Thoracic aorta (tissue), 2 donors: ENCODE data around the gene DHX35. TPM values are rescaled to one million over a fixed set of nuclear protein-coding genes. Genes with fewer than 3 reads are reported as not detected.

Experiments used
- ATAC-seq: fragments of 150-250 bp; one replicate; pipeline ENCODE4 v1.8.0; 2017; ENCODE audit warnings: low read depth; ENCODE audit not compliant: insufficient number of reproducible peaks, low FRiP score
- DNase-seq: peaks from one replicate; pipeline ENCODE4 v3.0.0-alpha.2; 2020; ENCODE audit warnings: low spot score
- H3K27ac ChIP-seq, 2 donors: fragments of 200-600 bp; sonication (generic); 1 replicate in 1 of 2; 2 replicates in 1 of 2; pipeline ENCODE4 v1.5.1; 2016; ENCODE audit warnings: mild to moderate bottlenecking in 2 of 2, moderate library complexity in 2 of 2
- H3K27me3 ChIP-seq: fragments of 200-600 bp; sonication (generic); replicated peaks from 2 replicates; pipeline ENCODE4 v1.6.0; 2016; ENCODE audit warnings: mild to moderate bottlenecking; ENCODE audit not compliant: insufficient read depth
- H3K36me3 ChIP-seq: fragments of 200-600 bp; sonication (generic); one replicate; pipeline ENCODE4 v1.5.1; 2016
- H3K4me1 ChIP-seq, 2 donors: fragments of 200-600 bp; sonication (generic); 1 replicate in 1 of 2; 2 replicates in 1 of 2; pipeline versions ENCODE4 v1.5.1 to v1.6.0; 2016; ENCODE audit warnings: low read depth in 2 of 2, mild to moderate bottlenecking in 1 of 2; ENCODE audit not compliant: control insufficient read depth in 1 of 2
- H3K4me3 ChIP-seq: fragments of 200-600 bp; sonication (generic); 2 replicates; pipeline ENCODE4 v1.5.1; 2016; ENCODE audit warnings: mild to moderate bottlenecking
- H3K9me3 ChIP-seq: fragments of 200-600 bp; sonication (generic); 2 replicates; pipeline ENCODE4 v1.5.1; 2016
- total RNA-seq, 2 donors: library from RNA; depleted of rRNA; stranded (reverse); fragments of >200 nt; gene quantifications; one replicate each; pipeline versions ENCODE4 v1.1.0 to v1.2.3, GENCODE V29; 2016
- TF ChIP-seq, protein P1 (sequence below): fragments of 200-600 bp; sonication (generic); IDR thresholded peaks from one replicate; pipeline ENCODE4 v1.5.1; 2019; ENCODE audit warnings: antibody characterized with exemption

Gene DHX35
- total RNA-seq, 2 donors from 2014 or later = 17.9 to 23.8 TPM

DNA sequence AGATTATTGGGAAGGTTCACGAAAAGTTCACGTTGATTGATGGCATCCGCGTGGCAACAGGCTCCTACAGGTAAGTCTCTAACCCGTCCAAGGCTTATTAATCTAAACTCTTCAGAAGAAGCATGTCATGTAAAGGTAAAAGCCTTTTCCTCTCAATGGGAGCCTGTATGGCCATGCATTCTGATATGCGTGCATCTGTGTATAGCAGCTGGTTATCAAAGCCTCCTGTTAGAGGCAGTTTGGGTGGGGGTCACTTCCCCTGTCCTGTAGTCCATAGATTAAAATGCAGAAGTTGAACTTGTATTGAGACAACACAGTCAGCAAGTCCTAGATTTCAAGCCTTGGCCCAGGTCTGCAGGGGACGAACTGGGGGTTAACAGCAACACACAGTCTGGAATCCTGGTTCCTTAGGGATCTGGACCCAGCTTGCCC lies 14.2 kb upstream of the DHX35 start:
- Histone ChIP-seq H3K4me1 (no peaks in the 10 kb centered on the region), H3K4me3 (no peak overlapping the region), H3K27ac (no peak overlapping the region), H3K36me3 (no peaks in the 10 kb centered on the region), H3K9me3 (no peaks in the 10 kb centered on the region), H3K27me3 (no peaks in the 10 kb centered on the region)
- ATAC-seq (no peak), DNase-seq (no peak)
- TF ChIP-seq, protein P1, sequence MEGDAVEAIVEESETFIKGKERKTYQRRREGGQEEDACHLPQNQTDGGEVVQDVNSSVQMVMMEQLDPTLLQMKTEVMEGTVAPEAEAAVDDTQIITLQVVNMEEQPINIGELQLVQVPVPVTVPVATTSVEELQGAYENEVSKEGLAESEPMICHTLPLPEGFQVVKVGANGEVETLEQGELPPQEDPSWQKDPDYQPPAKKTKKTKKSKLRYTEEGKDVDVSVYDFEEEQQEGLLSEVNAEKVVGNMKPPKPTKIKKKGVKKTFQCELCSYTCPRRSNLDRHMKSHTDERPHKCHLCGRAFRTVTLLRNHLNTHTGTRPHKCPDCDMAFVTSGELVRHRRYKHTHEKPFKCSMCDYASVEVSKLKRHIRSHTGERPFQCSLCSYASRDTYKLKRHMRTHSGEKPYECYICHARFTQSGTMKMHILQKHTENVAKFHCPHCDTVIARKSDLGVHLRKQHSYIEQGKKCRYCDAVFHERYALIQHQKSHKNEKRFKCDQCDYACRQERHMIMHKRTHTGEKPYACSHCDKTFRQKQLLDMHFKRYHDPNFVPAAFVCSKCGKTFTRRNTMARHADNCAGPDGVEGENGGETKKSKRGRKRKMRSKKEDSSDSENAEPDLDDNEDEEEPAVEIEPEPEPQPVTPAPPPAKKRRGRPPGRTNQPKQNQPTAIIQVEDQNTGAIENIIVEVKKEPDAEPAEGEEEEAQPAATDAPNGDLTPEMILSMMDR = no peak

- Histone ChIP-seq H3K4me1 (no peaks in the 10 kb centered on the region), H3K27me3 (no peaks in the 10 kb centered on the region), H3K9me3 (no peaks in the 10 kb centered on the region), H3K36me3 (no peaks in the 10 kb centered on the region), H3K27ac (no peak overlapping the region), H3K4me3 (no peak overlapping the region)
- TF ChIP-seq, protein P1 = no peak
- ATAC-seq (no peak), DNase-seq (no peak)
Measured at GRCh38 chr20:38950254-38950653, 11.9 kb upstream of the DHX35 start.

DNA sequence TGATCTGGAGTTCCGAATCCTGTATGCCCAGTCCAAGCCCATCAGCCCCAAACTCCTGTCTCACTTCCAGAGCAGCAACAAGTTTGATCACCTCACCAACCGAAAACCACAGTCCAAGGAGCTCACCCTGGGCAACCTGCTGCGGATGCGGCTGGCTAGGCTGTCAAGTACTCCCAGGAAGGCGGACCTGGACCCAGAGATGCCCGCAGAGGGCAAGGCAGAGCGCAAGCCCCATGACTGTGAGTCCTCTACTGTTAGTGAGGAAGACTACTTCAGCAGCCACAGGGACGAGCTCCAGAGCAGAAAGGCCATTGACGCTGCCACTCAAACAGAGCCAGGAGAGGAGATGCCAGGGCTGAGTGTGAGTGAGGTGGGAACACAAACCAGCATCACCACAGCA lies 10.5 kb upstream of the DHX35 start:
- no peak for ATAC-seq
- H3K4me3 ChIP-seq = no peak overlapping the region
- H3K27ac ChIP-seq = no peak overlapping the region

GRCh38 chr20:38952153-38952552 lies 10.0 kb upstream of the DHX35 start:
- Histone ChIP-seq H3K4me1 (no peaks in the 10 kb centered on the region), H3K4me3 (no peak overlapping the region), H3K36me3 (no peaks in the 10 kb centered on the region), H3K9me3 (no peaks in the 10 kb centered on the region), H3K27me3 (no peaks in the 10 kb centered on the region), H3K27ac (no peak overlapping the region)
- TF ChIP-seq, protein P1 = no peak
- DNase-seq (no peak), ATAC-seq (no peak)

More for the DNA sequence above, 10.5 kb upstream of the DHX35 start:
- Histone ChIP-seq H3K4me1 (no peaks in the 10 kb centered on the region), H3K27me3 (no peaks in the 10 kb centered on the region), H3K36me3 (no peaks in the 10 kb centered on the region), H3K9me3 (no peaks in the 10 kb centered on the region)
- DNase-seq = no peak
- TF ChIP-seq, protein P1 = no peak

DNA sequence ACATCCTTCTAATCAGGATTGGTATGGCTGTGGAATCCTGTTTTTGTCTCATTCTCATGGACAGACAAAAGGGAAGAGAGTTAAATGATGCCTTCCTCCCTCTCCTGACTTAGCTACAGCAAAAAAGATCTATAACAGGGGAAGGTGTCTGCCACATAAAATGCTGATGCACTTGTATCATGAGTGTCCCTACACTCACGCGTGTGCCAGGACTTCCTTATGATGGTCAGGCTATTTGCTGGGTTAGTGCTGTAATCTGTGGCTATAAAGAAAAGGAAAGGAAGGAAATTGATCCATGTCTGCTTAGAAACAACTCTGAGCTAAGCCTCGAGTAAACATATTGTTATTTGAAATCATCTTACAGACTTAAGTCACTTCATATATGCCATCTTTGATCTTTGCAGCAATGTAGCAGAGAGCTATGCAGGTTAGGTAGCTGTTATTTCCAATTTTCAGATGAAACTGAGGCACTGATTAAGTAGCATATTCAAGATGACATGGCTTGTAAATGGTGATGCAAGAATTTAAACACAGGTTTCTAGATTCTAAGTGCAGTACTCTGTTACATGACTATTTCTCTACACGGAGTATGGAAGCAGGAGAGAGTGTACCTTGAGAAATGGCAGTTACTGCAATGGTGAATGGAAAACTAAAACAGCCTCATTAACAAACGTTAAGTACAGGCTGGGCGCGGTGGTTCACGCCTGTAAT lies 8.4 kb upstream of the DHX35 start:
- no peak for DNase-seq
- no peak overlapping the region for H3K4me3 ChIP-seq
- no peaks in the 10 kb centered on the region for H3K27me3 ChIP-seq
- no peaks in the 10 kb centered on the region for H3K9me3 ChIP-seq
- no peaks in the 10 kb centered on the region for H3K4me1 ChIP-seq
- TF ChIP-seq, protein P1 = no peak
- H3K27ac ChIP-seq = no peak overlapping the region
- ATAC-seq = no peak
- no peaks in the 10 kb centered on the region for H3K36me3 ChIP-seq
